Measurements from ENCODE around the gene XBP1.
"Not testable (repeated sequence)": the region's sequence is repeated elsewhere in the genome, so short reads cannot be mapped to it uniquely, and the experiment has no call there.

Gene XBP1

GRCh38 chr22:28826921-28827320, 26.6 kb upstream of the XBP1 start:
- H3K4me3 ChIP-seq (ENCODE audit: low read depth, low read length) = no peak overlapping the region
- no peak for TF ChIP-seq CTCF (IDR thresholded peaks at IDR 0.05; ENCODE audit: low read depth, low read length)
- in situ Hi-C loops (cut with HindIII; ENCODE audit: low sequenced_read_pairs) = no loop called here
- DNase-seq (ENCODE audit: low read depth, low spot score) = no peak

GRCh38 chr22:28826430-28826829, 26.1 kb upstream of the XBP1 start:
- H3K4me3 ChIP-seq (ENCODE audit: low read depth, low read length); in situ Hi-C loops (cut with HindIII; ENCODE audit: low sequenced_read_pairs); DNase-seq (ENCODE audit: low read depth, low spot score): not testable (repeated sequence)

- in situ Hi-C loops (cut with HindIII; ENCODE audit: low sequenced_read_pairs); DNase-seq (ENCODE audit: low read depth, low spot score); H3K4me3 ChIP-seq (ENCODE audit: low read depth, low read length): not testable (repeated sequence)
Observed at GRCh38 chr22:28824455-28824854, 24.1 kb upstream of the XBP1 start.

- no peak overlapping the region for H3K4me3 ChIP-seq (ENCODE audit: low read depth, low read length)
- in situ Hi-C loops (cut with HindIII; ENCODE audit: low sequenced_read_pairs) = no loop called here
- no peak for TF ChIP-seq CTCF (IDR thresholded peaks at IDR 0.05; ENCODE audit: low read depth, low read length)
- DNase-seq (ENCODE audit: low read depth, low spot score) = no peak
Observed at GRCh38 chr22:28822930-28823551, 22.7 kb upstream of the XBP1 start.

- in situ Hi-C loops (cut with HindIII; ENCODE audit: low sequenced_read_pairs) = no loop called here
- TF ChIP-seq CTCF (IDR thresholded peaks at IDR 0.05; ENCODE audit: low read depth, low read length) = no peak
- no peak overlapping the region for H3K4me3 ChIP-seq (ENCODE audit: low read depth, low read length)
- no peak for DNase-seq (ENCODE audit: low read depth, low spot score)
Observed at GRCh38 chr22:28821452-28821851, 21.1 kb upstream of the XBP1 start.

GRCh38 chr22:28820885-28821284, 20.5 kb upstream of the XBP1 start:
- TF ChIP-seq CTCF (IDR thresholded peaks at IDR 0.05; ENCODE audit: low read depth, low read length) = no peak
- DNase-seq (ENCODE audit: low read depth, low spot score) = no peak
- no peak overlapping the region for H3K4me3 ChIP-seq (ENCODE audit: low read depth, low read length)
- in situ Hi-C loops (cut with HindIII; ENCODE audit: low sequenced_read_pairs) = no loop called here

GRCh38 chr22:28819253-28820096, 19.1 kb upstream of the XBP1 start:
- no peak overlapping the region for H3K4me3 ChIP-seq (ENCODE audit: low read depth, low read length)
- no peak for TF ChIP-seq CTCF (IDR thresholded peaks at IDR 0.05; ENCODE audit: low read depth, low read length)
- no peak for DNase-seq (ENCODE audit: low read depth, low spot score)
- in situ Hi-C loops (cut with HindIII; ENCODE audit: low sequenced_read_pairs) = no loop called here

Measured in astrocyte of the spinal cord (primary cell).